WTC11 (cell line): ENCODE data around the gene UBN1.

Source experiments
- ATF3 ChIP-seq: sonication (generic); formaldehyde crosslinking; conservative IDR thresholded peaks from 2 replicates; pipeline ENCODE4 v1.8.1; 2022; ENCODE audit warnings: mild to moderate bottlenecking, missing genetic modification reagents
- CTCF ChIP-seq: fragments of 200-600 bp; IDR thresholded peaks from 2 replicates; pipeline ENCODE4 v1.8.0; 2022; ENCODE audit warnings: antibody characterized with exemption
- E2F5 ChIP-seq: sonication (generic); formaldehyde crosslinking; IDR thresholded peaks from 2 replicates; pipeline ENCODE4 v1.8.1; 2022; ENCODE audit warnings: mild to moderate bottlenecking, moderate library complexity, missing genetic modification reagents
- NFE2L1 ChIP-seq: sonication (generic); formaldehyde crosslinking; IDR thresholded peaks from 2 replicates; pipeline ENCODE4 v1.8.1; 2023; ENCODE audit warnings: missing genetic modification reagents

DNA sequence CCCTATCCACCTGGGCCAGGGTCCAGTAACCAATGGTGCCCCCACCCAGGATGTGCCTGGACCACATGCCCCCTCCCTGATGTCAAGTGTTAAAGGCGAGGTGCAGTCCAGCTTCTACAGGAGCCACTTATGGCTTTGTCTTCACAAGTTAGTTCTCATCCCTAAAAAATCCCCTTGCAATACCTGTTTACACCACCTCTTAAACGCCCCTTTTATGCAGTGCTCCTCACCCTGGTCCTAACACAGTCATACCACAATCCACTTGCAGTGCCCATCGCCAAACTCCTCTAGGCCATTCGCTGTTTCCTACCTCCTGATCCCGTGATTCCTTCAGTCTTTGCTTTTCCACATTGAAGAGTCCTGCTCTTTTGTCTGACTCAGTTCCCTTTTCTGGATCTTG is 7.3 kb upstream of the UBN1 start:
- TF ChIP-seq E2F5 (CRISPR knock-in tag) (no peak), CTCF (no peak), NFE2L1 (CRISPR knock-in tag) (no peak), ATF3 (CRISPR knock-in tag) (no peak)
